ENCODE results near the gene DNAH11.

The DNAH11 gene

DNA sequence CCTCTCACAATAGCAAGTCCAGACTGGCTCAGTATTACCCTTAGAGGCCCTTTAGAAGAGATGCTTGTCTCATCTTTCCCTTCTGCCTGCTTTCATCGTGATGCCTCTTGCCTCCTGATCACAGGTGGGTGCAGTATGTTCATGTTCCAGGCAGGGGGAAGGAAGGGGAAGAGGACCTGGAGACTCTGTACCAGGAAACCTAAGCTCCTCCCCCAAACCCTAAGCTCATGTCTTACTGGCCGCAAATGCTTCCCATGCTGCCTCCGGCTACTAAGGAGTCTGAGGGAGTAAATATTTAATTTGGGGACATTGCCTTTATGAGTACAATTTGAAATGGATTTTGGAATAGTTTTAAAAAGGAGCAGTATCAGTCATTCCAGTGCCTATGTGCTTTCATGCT is 210.2 kb downstream of the DNAH11 start:
- ChIA-PET CTCF (interaction anchor here (0.6 to 1.2 kb wide), 3 partner anchors 14 to 499 kb away, joined by 3 to 4 read pairs (median 4); no protein-coding TSS in a partner anchor), POLR2A (no interaction called here)
- no peak for DNase-seq (ENCODE audit: extremely low spot score)
- TF ChIP-seq FOXA1 (IDR thresholded peaks at IDR 0.05) (no peak), ARNT (IDR thresholded peaks at IDR 0.05) (no peak)

- ChIA-PET POLR2A (no interaction called here), CTCF (interaction anchor here (1.1 kb wide), 1 partner anchor 12 kb away, joined by 3 read pairs; no protein-coding TSS in a partner anchor)
- no peak for DNase-seq (ENCODE audit: extremely low spot score)
- TF ChIP-seq BHLHE40 (IDR thresholded peaks at IDR 0.05; ENCODE audit: borderline replicate concordance) (no peak), ARNT (IDR thresholded peaks at IDR 0.05) (no peak), ELF4 (IDR thresholded peaks at IDR 0.05) (no peak)
Measured at GRCh38 chr7:21754963-21755362, 212.1 kb downstream of the DNAH11 start.

DNA sequence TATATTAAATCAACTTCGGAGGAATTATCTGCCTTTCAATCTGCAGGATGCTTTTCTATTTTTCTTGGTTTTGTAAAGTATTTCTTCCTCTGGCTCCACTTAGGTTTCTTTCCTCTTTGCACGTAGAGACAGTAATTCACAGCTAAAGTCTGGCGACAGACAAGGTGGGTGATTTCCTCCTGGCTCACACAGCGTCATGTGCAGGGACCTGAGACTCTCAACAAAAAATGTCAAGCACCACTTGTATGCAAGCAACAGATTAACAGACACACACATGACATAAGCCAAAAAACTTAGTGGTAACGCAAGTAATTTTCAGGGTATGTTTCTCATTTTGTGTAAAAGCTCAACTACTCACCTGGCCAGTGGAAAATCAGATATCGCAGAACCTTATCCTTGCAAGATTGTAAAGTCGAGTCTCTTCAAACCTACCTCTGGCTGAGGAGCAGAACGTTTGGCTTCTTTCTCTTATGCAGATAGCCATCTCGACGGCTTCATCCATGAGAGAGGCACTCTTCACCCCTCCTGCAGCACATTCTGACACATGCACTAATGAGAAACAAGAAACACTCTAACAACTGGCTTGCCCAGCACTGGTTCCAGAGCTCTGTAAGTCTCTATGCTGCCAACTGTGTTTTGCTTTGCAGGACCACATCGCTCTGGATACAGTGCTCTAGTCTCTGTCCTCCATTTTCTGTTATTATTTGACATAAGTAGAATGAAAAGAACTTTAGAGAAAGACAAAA is 214.9 kb downstream of the DNAH11 start:
- no peak for DNase-seq (ENCODE audit: extremely low spot score)
- ChIA-PET POLR2A (no interaction called here), CTCF (no interaction called here)
- no peak for TF ChIP-seq NFRKB (IDR thresholded peaks at IDR 0.05)
- no peak for TF ChIP-seq ZNF384 (IDR thresholded peaks at IDR 0.05)
- TF ChIP-seq FOXM1 (IDR thresholded peaks at IDR 0.05; ENCODE audit: borderline replicate concordance), result no peak
- no peak for TF ChIP-seq ARNT (IDR thresholded peaks at IDR 0.05)
- no peak for TF ChIP-seq CTBP1 (IDR thresholded peaks at IDR 0.05; ENCODE audit: borderline replicate concordance)
- TF ChIP-seq TARDBP (IDR thresholded peaks at IDR 0.05), result no peak
- no peak for TF ChIP-seq HDGF (IDR thresholded peaks at IDR 0.05; ENCODE audit: borderline replicate concordance)
- no peak for TF ChIP-seq L3MBTL2 (conservative IDR thresholded peaks at IDR 0.05)
- TF ChIP-seq SP1 (IDR thresholded peaks at IDR 0.05), result no peak
- TF ChIP-seq, protein P1, sequence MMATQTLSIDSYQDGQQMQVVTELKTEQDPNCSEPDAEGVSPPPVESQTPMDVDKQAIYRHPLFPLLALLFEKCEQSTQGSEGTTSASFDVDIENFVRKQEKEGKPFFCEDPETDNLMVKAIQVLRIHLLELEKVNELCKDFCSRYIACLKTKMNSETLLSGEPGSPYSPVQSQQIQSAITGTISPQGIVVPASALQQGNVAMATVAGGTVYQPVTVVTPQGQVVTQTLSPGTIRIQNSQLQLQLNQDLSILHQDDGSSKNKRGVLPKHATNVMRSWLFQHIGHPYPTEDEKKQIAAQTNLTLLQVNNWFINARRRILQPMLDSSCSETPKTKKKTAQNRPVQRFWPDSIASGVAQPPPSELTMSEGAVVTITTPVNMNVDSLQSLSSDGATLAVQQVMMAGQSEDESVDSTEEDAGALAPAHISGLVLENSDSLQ (IDR thresholded peaks at IDR 0.05), result no peak
- no peak for TF ChIP-seq ELF4 (IDR thresholded peaks at IDR 0.05)
- TF ChIP-seq LEF1 (IDR thresholded peaks at IDR 0.05; ENCODE audit: borderline replicate concordance), result no peak
- TF ChIP-seq BHLHE40 (IDR thresholded peaks at IDR 0.05; ENCODE audit: borderline replicate concordance), result no peak
- TF ChIP-seq FOXK2 (IDR thresholded peaks at IDR 0.05), result no peak

- CTCF ChIA-PET, result no interaction called here
- TF ChIP-seq, protein P1 (IDR thresholded peaks at IDR 0.05), result no peak
- TF ChIP-seq FOXK2 (IDR thresholded peaks at IDR 0.05), result no peak
- no peak for TF ChIP-seq BHLHE40 (IDR thresholded peaks at IDR 0.05; ENCODE audit: borderline replicate concordance)
- no peak for TF ChIP-seq FOXA1 (IDR thresholded peaks at IDR 0.05)
- TF ChIP-seq NFRKB (IDR thresholded peaks at IDR 0.05), result no peak
- TF ChIP-seq L3MBTL2 (conservative IDR thresholded peaks at IDR 0.05), result no peak
- no peak for TF ChIP-seq ARNT (IDR thresholded peaks at IDR 0.05)
- TF ChIP-seq ZNF384 (IDR thresholded peaks at IDR 0.05), result no peak
- DNase-seq (ENCODE audit: extremely low spot score), result no peak
- POLR2A ChIA-PET, result no interaction called here
Measured at GRCh38 chr7:21758286-21758685, 215.4 kb downstream of the DNAH11 start.

DNA sequence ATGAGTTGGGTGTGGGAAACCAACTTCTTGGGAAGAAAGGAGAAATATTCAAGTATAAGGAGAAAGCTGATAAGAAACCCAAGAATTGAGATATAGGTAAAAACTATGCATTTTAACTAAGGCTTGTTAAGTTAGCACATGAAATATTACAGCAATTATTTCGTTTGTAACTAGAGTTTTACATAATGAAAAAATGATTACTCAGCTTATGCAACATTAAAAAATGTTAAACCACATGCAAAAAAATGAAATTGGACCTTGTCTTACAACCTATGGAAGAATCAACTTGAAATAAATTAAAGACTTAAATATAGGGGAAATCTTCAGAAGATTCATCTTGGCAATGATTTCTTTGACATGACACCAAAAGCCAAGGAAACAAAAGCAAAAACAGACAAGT is 219.6 kb downstream of the DNAH11 start:
- ChIA-PET POLR2A (no interaction called here), CTCF (no interaction called here)
- no peak for DNase-seq (ENCODE audit: extremely low spot score)
- TF ChIP-seq NFRKB (IDR thresholded peaks at IDR 0.05) (no peak), FOXA1 (IDR thresholded peaks at IDR 0.05) (no peak), FOXM1 (IDR thresholded peaks at IDR 0.05; ENCODE audit: borderline replicate concordance) (no peak), ELF4 (IDR thresholded peaks at IDR 0.05) (no peak), ZNF384 (IDR thresholded peaks at IDR 0.05) (no peak), HDGF (IDR thresholded peaks at IDR 0.05; ENCODE audit: borderline replicate concordance) (no peak)

DNA sequence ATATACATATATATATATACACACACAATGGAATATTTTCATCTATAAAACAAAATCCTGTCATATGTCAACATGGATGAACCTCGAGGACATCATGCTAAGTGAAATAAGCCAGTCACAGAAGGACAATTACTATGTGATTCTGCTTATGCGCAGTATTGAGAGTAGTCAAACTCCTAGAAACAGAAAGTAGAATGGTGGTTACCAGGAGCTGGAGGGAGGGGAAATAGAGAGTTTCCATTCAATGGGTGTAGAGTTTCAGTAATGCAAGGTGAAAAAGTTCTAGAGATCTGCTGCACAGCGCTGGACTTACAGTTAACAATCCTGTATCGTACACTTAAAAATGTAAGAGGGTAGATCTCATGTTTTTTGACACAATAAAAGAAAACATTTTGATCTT is 221.0 kb downstream of the DNAH11 start:
- TF ChIP-seq, protein P1 (IDR thresholded peaks at IDR 0.05), result no peak
- TF ChIP-seq SP1 (IDR thresholded peaks at IDR 0.05) (no peak), ZNF384 (IDR thresholded peaks at IDR 0.05) (no peak), L3MBTL2 (conservative IDR thresholded peaks at IDR 0.05) (no peak), HDGF (IDR thresholded peaks at IDR 0.05; ENCODE audit: borderline replicate concordance) (no peak), SUZ12 (IDR thresholded peaks at IDR 0.05) (no peak), NFRKB (IDR thresholded peaks at IDR 0.05) (no peak), CTBP1 (IDR thresholded peaks at IDR 0.05; ENCODE audit: borderline replicate concordance) (no peak), TARDBP (IDR thresholded peaks at IDR 0.05) (no peak), ELF4 (IDR thresholded peaks at IDR 0.05) (no peak), BHLHE40 (IDR thresholded peaks at IDR 0.05; ENCODE audit: borderline replicate concordance) (no peak)
- CTCF ChIA-PET, result interaction anchor here (5.6 kb wide), 1 partner anchor 509 kb away, joined by 42 read pairs; no protein-coding TSS in a partner anchor
- POLR2A ChIA-PET, result no interaction called here
- no peak for DNase-seq (ENCODE audit: extremely low spot score)

DNA sequence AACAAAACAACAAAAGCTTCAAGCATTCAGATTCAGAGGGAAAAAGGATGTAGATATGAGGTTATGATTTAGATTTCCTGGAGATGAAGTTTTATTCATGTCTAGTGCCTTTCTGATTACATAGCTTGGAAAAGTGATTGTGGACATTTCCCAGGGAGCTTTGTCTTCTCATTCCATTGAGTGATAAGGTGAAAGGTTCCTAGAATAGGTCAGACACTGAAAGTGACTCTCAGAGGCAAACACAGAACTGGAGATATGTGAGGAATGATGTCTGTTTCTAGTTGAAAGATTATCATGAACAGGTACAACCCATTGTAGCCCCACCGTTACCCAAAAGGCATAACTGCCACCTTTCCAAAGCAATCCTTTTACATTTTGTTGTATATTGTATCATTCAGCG is 223.4 kb downstream of the DNAH11 start:
- TF ChIP-seq BHLHE40 (IDR thresholded peaks at IDR 0.05; ENCODE audit: borderline replicate concordance), result no peak
- TF ChIP-seq ELF4 (IDR thresholded peaks at IDR 0.05), result no peak
- TF ChIP-seq L3MBTL2 (conservative IDR thresholded peaks at IDR 0.05), result no peak
- no peak for TF ChIP-seq TARDBP (IDR thresholded peaks at IDR 0.05)
- TF ChIP-seq HDGF (IDR thresholded peaks at IDR 0.05; ENCODE audit: borderline replicate concordance), result no peak
- no peak for TF ChIP-seq FOXA1 (IDR thresholded peaks at IDR 0.05)
- no peak for TF ChIP-seq ARNT (IDR thresholded peaks at IDR 0.05)
- no peak for TF ChIP-seq SUZ12 (IDR thresholded peaks at IDR 0.05)
- TF ChIP-seq SP1 (IDR thresholded peaks at IDR 0.05), result no peak
- TF ChIP-seq FOXM1 (IDR thresholded peaks at IDR 0.05; ENCODE audit: borderline replicate concordance), result no peak
- TF ChIP-seq FOXK2 (IDR thresholded peaks at IDR 0.05), result no peak

More for the DNA sequence above, 223.4 kb downstream of the DNAH11 start:
- CTCF ChIA-PET, result interaction anchor here (0.6 to 5.6 kb wide), 4 partner anchors 10 to 930 kb away, joined by 3 to 42 read pairs (median 4); no protein-coding TSS in a partner anchor
- no peak for DNase-seq (ENCODE audit: extremely low spot score)
- POLR2A ChIA-PET, result interaction anchor here (0.7 kb wide), 1 partner anchor 196 kb away, joined by 3 read pairs; no protein-coding TSS in a partner anchor
